RPMI7951 (cell line): ENCODE measurements around the gene NFIB. TPM values are rescaled to one million over a fixed set of nuclear protein-coding genes. Genes with fewer than 3 reads are reported as not detected.

Experiments used
- DNase-seq: peaks from one replicate; pipeline ENCODE4 v3.0.0-alpha.2; 2012; ENCODE audit warnings: low read depth
- total RNA-seq: library from RNA; depleted of rRNA; stranded (reverse); fragments of >200 nt; shearing (Covaris generic); gene quantifications from 2 replicates; pipeline ENCODE4 v1.2.3, GENCODE V29; 2014

NFIB gene
- total RNA-seq, 1 experiment from 2014 or later: 9.1 TPM

GRCh38 chr9:14077672-14078071, 236.3 kb downstream of the NFIB start:
- DNase-seq: no peak

GRCh38 chr9:14075218-14075617, 238.7 kb downstream of the NFIB start:
- no peak for DNase-seq

- DNase-seq: no peak
Measured at GRCh38 chr9:14072850-14073249, 241.1 kb downstream of the NFIB start.

- no peak for DNase-seq
Measured at GRCh38 chr9:14071484-14071883, 242.5 kb downstream of the NFIB start.

- DNase-seq: no peak
Measured at GRCh38 chr9:14068690-14069089, 245.3 kb downstream of the NFIB start.

- DNase-seq: no peak
Measured at GRCh38 chr9:14066831-14067230, 247.1 kb downstream of the NFIB start.

- no peak for DNase-seq
Measured at GRCh38 chr9:14066032-14066431, 247.9 kb downstream of the NFIB start.

- no peak for DNase-seq
Measured at GRCh38 chr9:14064940-14065339, 249.0 kb downstream of the NFIB start.

GRCh38 chr9:14063756-14064155, 250.2 kb downstream of the NFIB start:
- no peak for DNase-seq

GRCh38 chr9:14062586-14063221, 251.2 kb downstream of the NFIB start:
- DNase-seq: no peak

- no peak for DNase-seq
Measured at GRCh38 chr9:14061936-14062585, 251.9 kb downstream of the NFIB start.

- DNase-seq: no peak
Measured at GRCh38 chr9:14058325-14058688, 255.6 kb downstream of the NFIB start.

- no peak for DNase-seq
Measured at GRCh38 chr9:14057368-14058324, 256.3 kb downstream of the NFIB start.

GRCh38 chr9:14056316-14056861, 257.6 kb downstream of the NFIB start:
- DNase-seq: no peak

- no peak for DNase-seq
Measured at GRCh38 chr9:14054096-14054495, 259.8 kb downstream of the NFIB start.

GRCh38 chr9:14052359-14052758, 261.6 kb downstream of the NFIB start:
- DNase-seq: no peak

- no peak for DNase-seq
Measured at GRCh38 chr9:14051419-14051818, 262.5 kb downstream of the NFIB start.

- DNase-seq: no peak
Measured at GRCh38 chr9:14043483-14043882, 270.5 kb downstream of the NFIB start.

- DNase-seq: no peak
Measured at GRCh38 chr9:14037331-14037730, 276.6 kb downstream of the NFIB start.

GRCh38 chr9:14033067-14033466, 280.9 kb downstream of the NFIB start:
- DNase-seq: no peak
